GM18907 (cell line): ENCODE data around the gene PCF11.
"Not testable (repeated sequence)": the region's sequence is repeated elsewhere in the genome, so short reads cannot be mapped to it uniquely, and the experiment has no call there.

Experiments used
- ATAC-seq: cut with Tn5 transposase; IDR thresholded peaks from one replicate; pipeline ENCODE4 v1.9.1; 2021; ENCODE audit warnings: mild to moderate bottlenecking, moderate library complexity; ENCODE audit not compliant: unreplicated experiment

PCF11 gene

GRCh38 chr11:83192606-83193245, 35.8 kb downstream of the PCF11 start:
- ATAC-seq, result no peak

GRCh38 chr11:83193315-83194280, 36.7 kb downstream of the PCF11 start, which contains the start of gene ANKRD42:
Gene ANKRD42 (plus strand): TSS chr11:83193712. CDS start chr11:83194671, 959 bp downstream.
- peak; percentile 94 for ATAC-seq

GRCh38 chr11:83194281-83195142, 37.6 kb downstream of the PCF11 start:
- peak; percentile 60 for ATAC-seq

GRCh38 chr11:83195143-83195466, 38.2 kb downstream of the PCF11 start:
- ATAC-seq, result no peak

- ATAC-seq, result no peak
These were observed 38.7 kb downstream of the PCF11 start for GRCh38 chr11:83195649-83196048.

- no peak for ATAC-seq
These were observed 43.1 kb downstream of the PCF11 start for GRCh38 chr11:83200035-83200434.

- no peak for ATAC-seq
These were observed 48.8 kb downstream of the PCF11 start for GRCh38 chr11:83205608-83206185.

GRCh38 chr11:83206221-83206620, 49.3 kb downstream of the PCF11 start:
- no peak for ATAC-seq

GRCh38 chr11:83206771-83207382, 49.9 kb downstream of the PCF11 start:
- ATAC-seq, result not testable (repeated sequence)

GRCh38 chr11:83219095-83219494, 62.2 kb downstream of the PCF11 start:
- no peak for ATAC-seq

GRCh38 chr11:83220260-83220659, 63.3 kb downstream of the PCF11 start:
- ATAC-seq, result no peak

- ATAC-seq, result no peak
These were observed 64.8 kb downstream of the PCF11 start for GRCh38 chr11:83221694-83222093.

GRCh38 chr11:83222499-83222898, 65.6 kb downstream of the PCF11 start:
- no peak for ATAC-seq

- ATAC-seq, result no peak
These were observed 66.5 kb downstream of the PCF11 start for GRCh38 chr11:83223457-83223856.

- ATAC-seq, result no peak
These were observed 78.9 kb downstream of the PCF11 start for GRCh38 chr11:83235825-83236224.
